ENCODE measurements around the gene PLS3.

PLS3 gene

DNA sequence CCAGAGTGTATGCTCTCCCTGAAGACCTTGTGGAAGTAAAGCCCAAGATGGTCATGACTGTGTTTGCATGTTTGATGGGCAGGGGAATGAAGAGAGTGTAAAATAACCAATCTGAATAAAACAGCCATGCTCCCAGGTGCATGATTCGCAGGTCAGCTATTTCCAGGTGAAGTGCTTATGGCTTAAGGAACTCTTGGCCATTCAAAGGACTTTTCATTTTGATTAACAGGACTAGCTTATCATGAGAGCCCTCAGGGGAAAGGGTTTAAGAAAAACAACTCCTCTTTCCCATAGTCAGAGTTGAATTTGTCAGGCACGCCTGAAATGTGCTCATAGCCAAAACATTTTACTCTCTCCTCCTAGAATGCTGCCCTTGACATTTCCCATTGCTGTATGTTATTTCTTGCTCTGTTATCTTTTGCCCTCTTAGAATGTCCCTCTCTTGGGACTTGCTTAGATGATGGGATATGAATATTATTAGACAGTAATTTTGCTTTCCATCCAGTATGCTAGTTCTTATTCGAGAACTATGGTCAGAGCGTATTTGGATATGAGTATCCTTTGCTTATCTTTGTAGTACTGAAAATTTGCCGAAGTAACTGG, 88.6 kb downstream of the PLS3 start:
- TF ChIP-seq GATA1 (IDR thresholded peaks at IDR 0.05; ENCODE audit: low read depth, low read length) (no peak), POLR2A (IDR thresholded peaks at IDR 0.05; ENCODE audit: low read length) (no peak)
- no peak for DNase-seq

GRCh38 chrX:115650449-115650848, 89.5 kb downstream of the PLS3 start:
- no peak for DNase-seq
- TF ChIP-seq POLR2A (IDR thresholded peaks at IDR 0.05; ENCODE audit: low read length) (no peak), GATA1 (IDR thresholded peaks at IDR 0.05; ENCODE audit: low read depth, low read length) (no peak)

GRCh38 chrX:115650916-115651315, 89.9 kb downstream of the PLS3 start:
- TF ChIP-seq POLR2A (IDR thresholded peaks at IDR 0.05; ENCODE audit: low read length) = no peak
- peak; percentile 0 to 4 for DNase-seq

- no peak for DNase-seq
Observed at GRCh38 chrX:115652221-115652620, 91.2 kb downstream of the PLS3 start.

DNA sequence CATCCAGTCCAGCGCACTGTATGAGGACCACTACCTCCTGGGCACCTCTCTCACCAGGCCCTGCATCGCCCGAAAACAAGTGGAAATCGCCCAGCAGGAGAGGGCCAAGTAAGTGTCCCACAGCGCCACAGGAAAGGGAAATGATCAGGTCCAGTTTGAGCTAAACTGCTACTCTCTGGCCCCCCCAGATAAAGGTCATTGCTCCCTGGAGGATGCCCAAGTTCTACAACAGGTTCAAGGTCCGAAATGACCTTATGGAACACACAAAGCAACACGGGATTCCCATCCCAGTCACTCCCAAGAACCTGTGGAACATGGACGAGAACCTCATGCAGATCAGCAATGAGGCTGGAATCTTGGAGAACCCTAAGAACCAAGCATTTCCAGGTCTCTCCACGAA, 104.1 kb downstream of the PLS3 start:
- no peak for DNase-seq
- TF ChIP-seq GATA1 (IDR thresholded peaks at IDR 0.05; ENCODE audit: low read depth, low read length) (no peak), POLR2A (IDR thresholded peaks at IDR 0.05; ENCODE audit: low read length) (no peak)

More at GRCh38 chrX:115652221-115652620, 91.2 kb downstream of the PLS3 start:
- no peak for TF ChIP-seq POLR2A (IDR thresholded peaks at IDR 0.05; ENCODE audit: low read length)
- no peak for TF ChIP-seq GATA1 (IDR thresholded peaks at IDR 0.05; ENCODE audit: low read depth, low read length)

- no peak for DNase-seq
- TF ChIP-seq GATA1 (IDR thresholded peaks at IDR 0.05; ENCODE audit: low read depth, low read length) (no peak), POLR2A (IDR thresholded peaks at IDR 0.05; ENCODE audit: low read length) (no peak)
Observed at GRCh38 chrX:115679460-115679859, 118.5 kb downstream of the PLS3 start.

- TF ChIP-seq GATA1 (IDR thresholded peaks at IDR 0.05; ENCODE audit: low read depth, low read length) = no peak
- no peak for TF ChIP-seq POLR2A (IDR thresholded peaks at IDR 0.05; ENCODE audit: low read length)
- DNase-seq = no peak
Observed at GRCh38 chrX:115687595-115687994, 126.6 kb downstream of the PLS3 start.

GRCh38 chrX:115689931-115690330, 129.0 kb downstream of the PLS3 start:
- TF ChIP-seq POLR2A (IDR thresholded peaks at IDR 0.05; ENCODE audit: low read length) (no peak), GATA1 (IDR thresholded peaks at IDR 0.05; ENCODE audit: low read depth, low read length) (no peak)
- no peak for DNase-seq

DNA sequence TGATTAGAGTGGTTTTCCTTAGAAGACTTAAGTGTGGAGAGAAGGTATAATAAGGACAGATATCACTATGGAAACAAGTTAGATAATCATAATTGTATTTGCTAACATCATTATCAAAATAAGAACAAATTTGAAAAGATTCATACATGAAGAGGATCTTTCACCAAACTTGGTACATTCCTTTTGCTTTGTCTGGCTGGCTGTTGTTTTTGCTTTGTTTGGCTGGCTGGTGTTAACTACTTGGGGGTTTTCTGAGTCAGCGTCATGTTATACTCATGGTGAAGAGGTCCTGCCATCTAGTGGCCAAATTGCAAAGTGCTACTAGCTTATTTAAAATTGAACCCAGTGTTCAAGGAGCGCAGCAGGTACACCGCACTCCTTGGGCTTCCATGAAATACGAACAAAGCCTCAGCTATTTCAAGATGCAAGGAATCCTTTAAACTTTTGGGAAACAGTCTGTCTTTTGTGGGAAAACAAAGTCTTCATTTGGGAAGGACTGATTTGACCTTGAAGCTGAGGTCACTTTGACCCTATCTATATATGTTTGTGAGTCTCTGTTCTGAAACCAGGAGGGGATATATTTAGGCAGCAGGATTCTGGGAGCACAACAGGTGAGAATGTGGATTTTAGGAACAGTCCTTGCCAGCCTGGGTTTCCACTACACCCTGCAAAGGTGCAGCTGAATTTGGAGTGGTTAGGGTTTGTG, 129.7 kb downstream of the PLS3 start:
- TF ChIP-seq POLR2A (IDR thresholded peaks at IDR 0.05; ENCODE audit: low read length) (no peak), GATA1 (IDR thresholded peaks at IDR 0.05; ENCODE audit: low read depth, low read length) (no peak)
- peak; percentile 12 to 54 for DNase-seq

DNA sequence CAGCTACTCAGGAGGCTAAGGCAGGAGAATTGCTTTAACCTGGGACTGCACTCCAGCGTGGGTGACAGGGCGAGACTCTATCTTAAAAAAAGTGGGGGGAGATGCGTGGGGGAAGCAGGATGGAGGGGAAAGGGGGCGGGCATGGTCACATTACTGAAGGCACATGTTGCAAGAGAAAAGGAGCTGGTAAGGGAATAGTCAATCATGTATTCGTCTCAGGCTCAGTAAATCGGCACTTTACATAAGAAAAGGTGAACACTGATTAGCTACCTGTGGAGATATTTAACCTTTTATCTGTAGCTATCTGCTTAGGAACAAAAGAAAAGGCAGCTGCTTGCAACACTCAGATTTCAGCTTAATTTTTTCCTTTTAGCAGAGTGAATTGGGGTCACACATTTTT, 132.5 kb downstream of the PLS3 start:
- no peak for TF ChIP-seq GATA1 (IDR thresholded peaks at IDR 0.05; ENCODE audit: low read depth, low read length)
- TF ChIP-seq POLR2A (IDR thresholded peaks at IDR 0.05; ENCODE audit: low read length) = no peak
- DNase-seq = no peak

DNA sequence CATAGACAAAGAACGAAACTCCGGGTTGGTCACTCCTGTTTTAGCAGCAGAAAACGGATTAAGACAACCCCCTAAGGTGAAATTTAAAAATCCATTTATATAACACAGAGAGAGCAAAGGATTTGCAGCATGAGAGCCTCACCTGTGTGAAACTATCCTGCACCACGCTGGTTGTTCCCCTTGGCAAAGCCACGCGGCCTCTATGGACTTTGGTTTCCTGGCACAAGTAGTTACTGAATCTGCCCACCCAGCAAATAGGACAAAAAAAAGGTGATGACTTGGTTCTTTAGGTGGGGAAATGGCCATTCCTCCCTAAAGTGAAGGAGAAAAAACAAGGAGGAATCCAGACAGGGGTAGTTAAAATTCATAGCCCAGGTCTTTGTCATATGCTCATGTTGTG, 133.1 kb downstream of the PLS3 start:
- no peak for TF ChIP-seq GATA1 (IDR thresholded peaks at IDR 0.05; ENCODE audit: low read depth, low read length)
- no peak for TF ChIP-seq POLR2A (IDR thresholded peaks at IDR 0.05; ENCODE audit: low read length)
- no peak for DNase-seq

DNA sequence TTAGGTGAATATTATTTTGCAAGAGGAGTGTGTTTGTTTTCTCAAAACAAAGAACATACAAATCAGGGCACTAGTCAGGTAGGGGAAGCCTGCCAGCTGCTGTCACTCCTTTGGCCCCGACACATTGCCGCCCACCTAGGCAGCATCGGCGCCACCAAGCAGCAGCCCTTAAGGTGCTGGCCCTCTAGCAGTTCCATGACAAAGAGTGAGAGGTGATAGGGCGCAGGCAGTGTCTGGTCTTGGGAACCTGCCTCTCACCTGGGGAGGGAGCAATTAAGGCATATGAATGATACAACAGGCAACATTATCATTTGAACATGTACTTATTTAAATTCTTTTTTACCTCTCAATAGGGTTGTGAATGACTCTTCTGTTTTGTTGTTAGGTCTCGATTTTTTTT, 135.1 kb downstream of the PLS3 start:
- no peak for DNase-seq
- no peak for TF ChIP-seq GATA1 (IDR thresholded peaks at IDR 0.05; ENCODE audit: low read depth, low read length)

GRCh38 chrX:115696939-115697338, 136.0 kb downstream of the PLS3 start:
- DNase-seq = no peak
- TF ChIP-seq GATA1 (IDR thresholded peaks at IDR 0.05; ENCODE audit: low read depth, low read length) = no peak
- no peak for TF ChIP-seq POLR2A (IDR thresholded peaks at IDR 0.05; ENCODE audit: low read length)

DNA sequence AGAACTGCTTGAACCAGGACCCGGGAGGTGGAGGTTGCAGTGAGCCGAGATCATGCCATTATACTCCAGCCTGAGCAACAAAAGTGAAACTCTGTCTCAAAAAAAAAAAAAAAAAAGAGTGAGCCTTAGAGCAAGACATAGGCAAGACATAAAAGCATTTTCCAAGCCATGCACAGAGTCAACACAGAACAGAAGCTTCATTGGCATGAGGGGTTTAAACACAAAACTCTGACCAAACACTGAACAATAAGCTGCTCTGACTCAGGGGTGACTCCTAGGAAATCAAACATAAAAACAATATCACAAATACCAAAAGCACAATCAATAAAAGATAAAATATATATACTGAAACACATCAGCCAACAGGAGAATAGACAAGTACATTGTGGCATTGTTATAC, 136.8 kb downstream of the PLS3 start:
- no peak for DNase-seq
- TF ChIP-seq GATA1 (IDR thresholded peaks at IDR 0.05; ENCODE audit: low read depth, low read length) (no peak), POLR2A (IDR thresholded peaks at IDR 0.05; ENCODE audit: low read length) (no peak)

Data from erythroblast (primary cell).